Trophoblast cell (in vitro differentiated cells and primary cell): ENCODE data around the gene WSB1.
A peak's percentile ranks its signal among the peaks of the same experiment; 100 is the strongest.

Experiments used
- DNase-seq, 2 donors: peaks; one replicate each; pipeline ENCODE4 v3.0.0-alpha.2; 2016
- H2AFZ ChIP-seq: 2 replicates; pipeline ENCODE4 v1.6.1; 2013; ENCODE audit warnings: low read length, moderate library complexity, mild to moderate bottlenecking; ENCODE audit not compliant: insufficient read depth, poor library complexity
- H2AK5ac ChIP-seq: 2 replicates; pipeline ENCODE4 v1.6.1; 2013; ENCODE audit warnings: mild to moderate bottlenecking, low read length
- H2BK120ac ChIP-seq: 2 replicates; pipeline ENCODE4 v1.6.1; 2013; ENCODE audit warnings: low read length, mild to moderate bottlenecking, moderate library complexity; ENCODE audit not compliant: insufficient read depth, poor library complexity
- H2BK12ac ChIP-seq: 2 replicates; pipeline ENCODE4 v1.6.1; 2013; ENCODE audit warnings: mild to moderate bottlenecking, low read length, moderate library complexity
- H2BK5ac ChIP-seq: 2 replicates; pipeline ENCODE4 v1.6.1; 2013; ENCODE audit warnings: low read length, low read depth, moderate library complexity, mild to moderate bottlenecking; ENCODE audit not compliant: poor library complexity
- H3K14ac ChIP-seq: 2 replicates; pipeline ENCODE4 v1.6.1; 2013; ENCODE audit warnings: mild to moderate bottlenecking, low read length
- H3K18ac ChIP-seq: 2 replicates; pipeline ENCODE4 v1.6.1; 2013; ENCODE audit warnings: mild to moderate bottlenecking, low read length
- H3K23ac ChIP-seq: 2 replicates; pipeline ENCODE4 v1.6.1; 2013; ENCODE audit warnings: low read length
- H3K27ac ChIP-seq: 2 replicates; pipeline ENCODE4 v1.5.1; 2013; ENCODE audit warnings: low read depth, mild to moderate bottlenecking, inconsistent platforms, low read length, moderate library complexity
- H3K27me3 ChIP-seq: 2 replicates; pipeline ENCODE4 v1.6.1; 2013; ENCODE audit warnings: inconsistent platforms, mild to moderate bottlenecking, low read length, moderate library complexity; ENCODE audit not compliant: insufficient read depth
- H3K36me3 ChIP-seq, 2 experiments: 1 replicate in 1 of 2; 2 replicates in 1 of 2; pipeline ENCODE4 v1.6.1; 2013; ENCODE audit warnings: low read length in 2 of 2, mild to moderate bottlenecking in 2 of 2, moderate library complexity in 1 of 2; ENCODE audit not compliant: insufficient read depth in 2 of 2, control insufficient read depth in 1 of 2
- H3K4ac ChIP-seq: 2 replicates; pipeline ENCODE4 v1.6.1; 2013; ENCODE audit warnings: low read depth, mild to moderate bottlenecking, low read length, moderate library complexity
- H3K4me1 ChIP-seq, 2 experiments: 1 replicate in 1 of 2; 2 replicates in 1 of 2; pipeline ENCODE4 v1.6.1; 2013; ENCODE audit warnings: low read length in 2 of 2, mild to moderate bottlenecking in 2 of 2, moderate library complexity in 1 of 2; ENCODE audit not compliant: insufficient read depth in 2 of 2, control insufficient read depth in 1 of 2
- H3K4me2 ChIP-seq: 2 replicates; pipeline ENCODE4 v1.6.1; 2013; ENCODE audit warnings: inconsistent platforms, mild to moderate bottlenecking, low read length, moderate library complexity
- H3K4me3 ChIP-seq: 2 replicates; pipeline ENCODE4 v1.5.1; 2013; ENCODE audit warnings: mild to moderate bottlenecking, low read depth, low read length, inconsistent platforms
- H3K79me1 ChIP-seq: one replicate; pipeline ENCODE4 v1.6.1; 2013; ENCODE audit warnings: low read length
- H3K79me2 ChIP-seq: 2 replicates; pipeline ENCODE4 v1.6.1; 2013; ENCODE audit warnings: low read length, mild to moderate bottlenecking; ENCODE audit not compliant: control insufficient read depth, insufficient read depth, poor library complexity
- H3K9ac ChIP-seq: 2 replicates; pipeline ENCODE4 v1.6.1; 2013; ENCODE audit warnings: mild to moderate bottlenecking, low read length
- H3K9me3 ChIP-seq: 2 replicates; pipeline ENCODE4 v1.6.1; 2013; ENCODE audit warnings: low read depth, mild to moderate bottlenecking, control low read depth, inconsistent platforms, low read length; ENCODE audit not compliant: insufficient read depth
- H4K12ac ChIP-seq: 2 replicates; pipeline ENCODE4 v1.6.1; 2013; ENCODE audit warnings: low read depth, mild to moderate bottlenecking, low read length, moderate library complexity
- H4K8ac ChIP-seq: 2 replicates; pipeline ENCODE4 v1.6.1; 2013; ENCODE audit warnings: low read depth, mild to moderate bottlenecking, low read length, moderate library complexity
- H4K91ac ChIP-seq: one replicate; pipeline ENCODE4 v1.6.1; 2013; ENCODE audit warnings: low read depth, mild to moderate bottlenecking, low read length, moderate library complexity
- WGBS: extraction: QIAGEN DNeasy Blood & Tissue Kit; methylation state at CpG from one replicate; pipeline ENCODE4 v1.1.7; 2013; ENCODE audit warnings: missing lambda C conversion rate; ENCODE audit not compliant: insufficient read length, insufficient coverage; ENCODE audit errors: extremely low coverage; 5-methylcytosine and 5-hydroxymethylcytosine counted together

Gene WSB1

DNA sequence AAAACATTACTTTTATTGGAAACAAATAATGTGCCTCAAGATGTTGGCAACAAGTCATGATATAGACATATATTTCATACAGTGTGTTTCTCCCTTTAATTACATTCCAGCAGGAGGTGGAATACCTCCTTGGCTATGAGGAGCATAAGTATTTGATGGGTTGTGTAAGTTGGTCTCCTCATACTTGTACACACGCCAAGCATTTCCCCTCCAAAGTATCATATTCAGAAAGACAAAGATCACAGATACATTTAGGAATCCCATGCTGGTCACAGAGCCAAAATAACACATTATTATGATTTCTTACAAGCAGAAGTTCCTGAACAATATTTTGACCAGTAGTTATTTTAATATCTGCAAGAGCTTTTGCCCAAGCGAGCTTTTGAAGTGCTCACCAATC is 57.8 kb downstream of the WSB1 start:
- WGBS = no CpG with 5 or more reads among the region's 2 CpGs
- Histone ChIP-seq H3K27ac (no peak overlapping the region), H3K4me2 (no peak overlapping the region), H3K36me3 (no peaks in the 10 kb centered on the region), H2BK12ac (no peak overlapping the region), H2BK5ac (no peak overlapping the region), H3K9me3 (peaks cover 1% of the 10 kb centered on the region), H3K79me2 (peaks cover 9% of the 10 kb centered on the region), H4K12ac (no peak overlapping the region), H3K79me1 (peaks cover 32% of the 10 kb centered on the region), H3K4me1 (peaks cover 6 to 20% of the 10 kb centered on the region in 2 experiments), H3K4me3 (no peak overlapping the region), H3K9ac (no peak overlapping the region), H2AK5ac (no peak overlapping the region), H3K23ac (no peak overlapping the region), H3K18ac (no peak overlapping the region), H3K27me3 (no peaks in the 10 kb centered on the region), H3K4ac (no peak overlapping the region), H4K91ac (no peak overlapping the region), H3K14ac (no peak overlapping the region), H4K8ac (no peak overlapping the region), H2AFZ (no peak overlapping the region), H2BK120ac (no peak overlapping the region)
- DNase-seq = peak in 1 of 2 donors; percentile 60

DNA sequence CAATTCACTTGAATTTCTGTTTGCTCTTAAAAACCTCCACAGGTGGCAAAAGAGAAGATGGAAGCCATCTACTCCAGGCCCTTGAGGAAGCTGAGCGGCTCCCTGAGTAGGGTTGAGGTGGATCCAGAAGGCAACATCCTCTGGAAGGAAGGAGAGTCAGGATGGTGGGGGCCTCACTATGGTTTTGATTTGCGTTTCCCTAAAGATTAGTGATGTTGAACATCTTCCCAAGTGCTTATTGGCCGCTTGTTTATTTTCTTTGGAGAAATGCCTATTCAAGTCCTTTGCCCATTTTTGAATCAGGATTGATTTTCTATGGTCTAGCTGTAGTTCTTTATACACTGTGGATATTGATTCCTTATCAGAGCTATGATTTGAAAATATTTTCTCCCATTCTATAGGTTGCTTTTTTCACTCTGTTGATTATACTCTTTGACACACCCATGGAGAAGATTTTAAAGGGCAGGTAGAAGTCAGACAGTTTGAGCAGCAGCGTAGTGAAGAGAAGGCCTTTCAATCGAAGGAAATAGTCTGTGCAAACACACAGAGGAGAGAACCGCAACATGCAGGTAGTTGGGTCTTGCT is 58.6 kb downstream of the WSB1 start:
- WGBS = no CpG with 5 or more reads among the region's 6 CpGs
- Histone ChIP-seq H3K23ac (no peak overlapping the region), H3K4me3 (peak overlapping the region; percentile 30), H3K18ac (peak overlapping the region; percentile 81), H3K4me1 (peaks cover 6 to 20% of the 10 kb centered on the region in 2 experiments), H2BK120ac (peak overlapping the region; percentile 73), H3K36me3 (no peaks in the 10 kb centered on the region), H3K27ac (peak overlapping the region; percentile 28), H2AK5ac (peak overlapping the region; percentile 5), H4K91ac (peak overlapping the region; percentile 81), H3K9me3 (peaks cover 1% of the 10 kb centered on the region), H3K4ac (peak overlapping the region; percentile 63), H4K12ac (no peak overlapping the region), H3K79me2 (peaks cover 9% of the 10 kb centered on the region), H4K8ac (peak overlapping the region; percentile 72), H2BK5ac (peak overlapping the region; percentile 64), H2BK12ac (peak overlapping the region; percentile 84), H3K79me1 (peaks cover 32% of the 10 kb centered on the region), H3K27me3 (no peaks in the 10 kb centered on the region), H3K4me2 (peak overlapping the region; percentile 57), H3K14ac (peak overlapping the region; percentile 10), H2AFZ (peak overlapping the region; percentile 6), H3K9ac (no peak overlapping the region)
- DNase-seq = no peak

DNA sequence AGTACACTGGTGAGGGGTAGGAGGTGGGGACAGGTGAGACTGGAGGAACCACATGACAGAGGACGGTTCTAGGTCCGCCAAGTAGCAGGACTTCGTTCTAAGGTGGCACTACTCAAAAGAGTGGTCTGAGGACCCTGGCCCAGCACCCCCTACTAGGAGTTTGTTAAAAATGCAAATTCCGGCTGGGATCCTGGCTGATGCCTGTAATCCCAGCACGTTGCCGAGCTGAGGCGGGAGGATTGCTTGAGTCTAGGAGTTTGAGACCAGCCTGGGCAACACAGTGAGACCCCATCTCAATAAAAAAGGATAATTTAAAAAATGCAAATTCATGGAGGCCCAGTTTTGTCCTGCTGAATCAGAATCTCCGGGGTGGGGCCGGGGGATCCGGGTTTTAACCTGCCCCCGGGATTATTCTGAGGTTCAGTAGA is 59.1 kb downstream of the WSB1 start:
- Histone ChIP-seq H3K23ac (no peak overlapping the region), H3K4me2 (peak overlapping the region; percentile 57), H3K4me1 (peaks cover 6 to 20% of the 10 kb centered on the region in 2 experiments), H3K4ac (peak overlapping the region; percentile 63), H3K79me1 (peaks cover 32% of the 10 kb centered on the region), H2BK120ac (peak overlapping the region; percentile 73), H3K79me2 (peaks cover 9% of the 10 kb centered on the region), H3K4me3 (peak overlapping the region; percentile 73), H3K27me3 (no peaks in the 10 kb centered on the region), H3K27ac (peak overlapping the region; percentile 65), H2BK12ac (peak overlapping the region; percentile 84), H4K12ac (peak overlapping the region; percentile 13), H4K91ac (peak overlapping the region; percentile 81), H2AFZ (peak overlapping the region; percentile 42), H4K8ac (peak overlapping the region; percentile 72), H3K9me3 (peaks cover 1% of the 10 kb centered on the region), H3K14ac (peak overlapping the region; percentile 34), H2AK5ac (peak overlapping the region; percentile 5), H3K36me3 (no peaks in the 10 kb centered on the region), H3K9ac (peak overlapping the region; percentile 70), H2BK5ac (peak overlapping the region; percentile 64), H3K18ac (peak overlapping the region; percentile 81)
- DNase-seq = peak; percentile 27 to 40
- no CpG with 5 or more reads among the region's 11 CpGs for WGBS

DNA sequence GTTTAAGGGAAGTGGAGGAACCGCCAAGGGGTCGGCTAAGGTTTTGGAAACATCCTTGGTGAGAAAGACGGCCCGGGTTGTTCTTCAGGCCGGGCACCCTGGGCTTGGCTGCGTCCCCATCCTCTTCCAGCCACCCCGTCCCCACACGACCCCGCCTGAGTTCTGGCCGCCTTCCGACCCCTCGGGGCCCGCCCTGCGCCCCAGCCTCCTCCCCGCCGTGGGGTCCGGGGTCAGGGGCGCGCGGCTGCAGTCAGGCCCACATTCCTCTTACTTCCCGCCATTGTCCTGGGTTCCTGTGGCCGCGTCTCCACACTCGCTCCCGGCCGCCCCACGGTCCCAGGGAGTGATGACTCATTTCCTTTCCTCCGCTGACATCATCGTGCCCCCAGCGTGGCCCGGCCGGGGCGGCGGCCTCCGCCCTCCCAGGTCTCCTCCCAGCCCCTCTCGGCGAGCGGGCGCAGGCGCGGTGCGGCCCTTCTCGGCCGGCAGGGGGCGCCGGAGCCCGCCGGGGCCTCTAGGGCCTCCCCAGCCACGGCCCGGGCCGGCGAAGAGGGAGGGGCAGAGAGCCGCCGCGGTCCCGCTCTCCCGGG is 59.6 kb downstream of the WSB1 start:
- WGBS = no CpG with 5 or more reads among the region's 57 CpGs
- peak overlapping the region; percentile 70 for H3K9ac ChIP-seq
- H2BK120ac ChIP-seq = peak overlapping the region; percentile 94
- H4K12ac ChIP-seq = peak overlapping the region; percentile 79
- no peak overlapping the region for H3K23ac ChIP-seq
- peak overlapping the region; percentile 89 for H2BK12ac ChIP-seq
- peak overlapping the region; percentile 91 for H4K91ac ChIP-seq
- peak overlapping the region; percentile 5 for H2AK5ac ChIP-seq
- H3K27me3 ChIP-seq = no peaks in the 10 kb centered on the region
- peak overlapping the region; percentile 63 for H3K4ac ChIP-seq
- peak overlapping the region; percentile 81 for H3K18ac ChIP-seq
- peak overlapping the region; percentile 73 for H3K4me3 ChIP-seq
- H3K4me1 ChIP-seq = peaks cover 6 to 20% of the 10 kb centered on the region in 2 experiments
- H2BK5ac ChIP-seq = peak overlapping the region; percentile 75
- H3K4me2 ChIP-seq = peak overlapping the region; percentile 73
- peak overlapping the region; percentile 82 for H3K14ac ChIP-seq
- peaks cover 9% of the 10 kb centered on the region for H3K79me2 ChIP-seq
- H3K79me1 ChIP-seq = peaks cover 31% of the 10 kb centered on the region
- H3K27ac ChIP-seq = peak overlapping the region; percentile 65
- DNase-seq = peak; percentile 94 to 98
- peak overlapping the region; percentile 83 for H2AFZ ChIP-seq
- peaks cover 1% of the 10 kb centered on the region for H3K9me3 ChIP-seq
- peak overlapping the region; percentile 88 for H4K8ac ChIP-seq
- H3K36me3 ChIP-seq = no peaks in the 10 kb centered on the region
